MCF 10A (cell line): Measurements from ENCODE around the gene CCDC142. TPM values are rescaled to one million over a fixed set of nuclear protein-coding genes. Genes with fewer than 3 reads are reported as not detected.

Experiments used
- BruUV-seq: library from RNA; stranded (reverse); fragments of 400-500 nt; replicated peaks from 2 replicates; lab custom pipeline; 2021; lab: Mats Ljungman, UMichigan
- CTCF ChIA-PET: fragments of 300-600 bp; sonication (Branson Sonifier 250); formaldehyde crosslinking; extraction: SDS; loops from one replicate; lab custom pipeline; 2021; ENCODE audit warnings: antibody characterized with exemption, inconsistent platforms; lab: Yijun Ruan, JAX
- POLR2A ChIA-PET: fragments of 300-600, 350-650 bp; sonication (Branson Sonifier 250); formaldehyde crosslinking; extraction: SDS; loops from one replicate; lab custom pipeline; 2020; ENCODE audit warnings: antibody characterized with exemption, inconsistent platforms; lab: Yijun Ruan, JAX
- DNase-seq: peaks from one replicate; pipeline ENCODE4 v3.0.0-alpha.2; 2018; ENCODE audit not compliant: unreplicated experiment
- H3K27ac Mint-ChIP-seq: one replicate; pipeline ENCODE4 v1.8.0; 2022; ENCODE audit warnings: mild to moderate bottlenecking, low read depth, mixed read lengths; ENCODE audit not compliant: unreplicated experiment
- H3K27me3 Mint-ChIP-seq: one replicate; pipeline ENCODE4 v1.8.0; 2022; ENCODE audit warnings: mixed read lengths; ENCODE audit not compliant: insufficient read depth, unreplicated experiment
- H3K36me3 Mint-ChIP-seq: one replicate; pipeline ENCODE4 v1.8.0; 2022; ENCODE audit warnings: mild to moderate bottlenecking, moderate library complexity, mixed read lengths; ENCODE audit not compliant: insufficient read depth, unreplicated experiment
- H3K4me1 Mint-ChIP-seq: one replicate; pipeline ENCODE4 v1.8.0; 2022; ENCODE audit warnings: mixed read lengths; ENCODE audit not compliant: insufficient read depth, unreplicated experiment
- H3K4me3 Mint-ChIP-seq: one replicate; pipeline ENCODE4 v1.8.0; 2022; ENCODE audit warnings: mild to moderate bottlenecking, moderate library complexity, mixed read lengths; ENCODE audit not compliant: unreplicated experiment
- H3K9me3 Mint-ChIP-seq: one replicate; pipeline ENCODE4 v1.8.0; 2022; ENCODE audit warnings: mixed read lengths; ENCODE audit not compliant: unreplicated experiment
- CTCF ChIP-seq: fragments of 200-600 bp; IDR thresholded peaks from one replicate; pipeline ENCODE4 v1.8.0; 2022; ENCODE audit warnings: antibody characterized with exemption, mild to moderate bottlenecking; ENCODE audit not compliant: unreplicated experiment
- intact Hi-C: fragments of 100-400 bp; cut with micrococcal nuclease; formaldehyde crosslinking; loops from 2 replicates; pipeline ENCODE4 v1.14.1; 2022
- total RNA-seq: library from RNA; stranded (reverse); gene quantifications from 2 replicates; pipeline ENCODE4 v1.2.3, GENCODE V29; 2022

CCDC142 gene
- total RNA-seq, 1 experiment from 2014 or later: 10.1 TPM

- Mint-ChIP-seq H3K4me3 (no peak overlapping the region), H3K9me3 (no peaks in the 10 kb centered on the region), H3K27me3 (no peaks in the 10 kb centered on the region), H3K4me1 (peaks cover 26% of the 10 kb centered on the region), H3K36me3 (peaks cover 38% of the 10 kb centered on the region), H3K27ac (peak overlapping the region; percentile 91)
- no TSS peak for BruUV-seq
- intact Hi-C loops: no loop called here
- ChIA-PET POLR2A (interaction anchor here (0.7 to 8.1 kb wide), 4 partner anchors 18 to 42 kb away, joined by 3 to 135 read pairs (median 3); partner anchors contain the start of genes CCDC142, PCGF1 and TTC31), CTCF (interaction anchor here (0.6 kb wide), 1 partner anchor 42 kb away, joined by 3 read pairs; the partner anchor contains the start of genes CCDC142 and TTC31)
- no peak for TF ChIP-seq CTCF
- DNase-seq: no peak
These were observed 42.3 kb upstream of the CCDC142 start for GRCh38 chr2:74524955-74525716.

GRCh38 chr2:74524005-74524404, 41.2 kb upstream of the CCDC142 start:
- ChIA-PET POLR2A (interaction anchor here (1.1 kb wide), 1 partner anchor 17 kb away, joined by 3 read pairs; no protein-coding TSS in a partner anchor), CTCF (interaction anchor here (0.5 kb wide), 1 partner anchor 84 kb away, joined by 3 read pairs; no protein-coding TSS in a partner anchor)
- DNase-seq: no peak
- no peaks in the 10 kb centered on the region for H3K9me3 Mint-ChIP-seq
- H3K4me3 Mint-ChIP-seq: no peak overlapping the region
- no peak overlapping the region for H3K27ac Mint-ChIP-seq
- no peak for TF ChIP-seq CTCF
- peaks cover 26% of the 10 kb centered on the region for H3K4me1 Mint-ChIP-seq
- peaks cover 5% of the 10 kb centered on the region for H3K27me3 Mint-ChIP-seq
- no TSS peak for BruUV-seq
- intact Hi-C loops: no loop called here
- peaks cover 34% of the 10 kb centered on the region for H3K36me3 Mint-ChIP-seq

GRCh38 chr2:74522516-74522915, 39.7 kb upstream of the CCDC142 start:
- H3K4me1 Mint-ChIP-seq: peaks cover 15% of the 10 kb centered on the region
- no peak for TF ChIP-seq CTCF
- BruUV-seq: no TSS peak
- H3K9me3 Mint-ChIP-seq: no peaks in the 10 kb centered on the region
- ChIA-PET POLR2A (interaction anchor here (1.0 to 1.5 kb wide), 2 partner anchors 10 to 22 kb away, joined by 3 to 4 read pairs; no protein-coding TSS in a partner anchor), CTCF (interaction anchor here (1.5 kb wide), 1 partner anchor 23 kb away, joined by 4 read pairs; no protein-coding TSS in a partner anchor)
- peaks cover 32% of the 10 kb centered on the region for H3K36me3 Mint-ChIP-seq
- H3K27ac Mint-ChIP-seq: no peak overlapping the region
- H3K4me3 Mint-ChIP-seq: no peak overlapping the region
- H3K27me3 Mint-ChIP-seq: peaks cover 11% of the 10 kb centered on the region
- intact Hi-C loops: no loop called here
- DNase-seq: no peak

GRCh38 chr2:74516650-74517049, 33.9 kb upstream of the CCDC142 start:
- ChIA-PET POLR2A (interaction anchor here (1.4 kb wide), 1 partner anchor 9 kb away, joined by 4 read pairs; the partner anchor contains the start of gene PCGF1), CTCF (no interaction called here)
- Mint-ChIP-seq H3K36me3 (peaks cover 2% of the 10 kb centered on the region), H3K4me1 (no peaks in the 10 kb centered on the region), H3K4me3 (no peak overlapping the region), H3K9me3 (no peaks in the 10 kb centered on the region), H3K27ac (no peak overlapping the region), H3K27me3 (peaks cover 11% of the 10 kb centered on the region)
- no peak for TF ChIP-seq CTCF
- no TSS peak for BruUV-seq
- intact Hi-C loops: no loop called here
- no peak for DNase-seq
